ENCODE data around the gene SHOC2. TPM values are rescaled to one million over a fixed set of nuclear protein-coding genes. Genes with fewer than 3 reads are reported as not detected.
A peak's percentile ranks its signal among the peaks of the same experiment; 100 is the strongest.

Gene SHOC2
- polyA plus RNA-seq, 10 donors = 26.1 to 36.4 (median 30.9) TPM

- DNase-seq = no peak
Observed at GRCh38 chr10:110979611-110980010, 60.2 kb downstream of the SHOC2 start.

GRCh38 chr10:110980807-110981206 is 61.4 kb downstream of the SHOC2 start:
- DNase-seq = no peak

GRCh38 chr10:110983466-110983865 is 64.1 kb downstream of the SHOC2 start:
- DNase-seq = no peak

GRCh38 chr10:110985497-110986275 is 66.3 kb downstream of the SHOC2 start:
- DNase-seq = peak in 1 of 3 donors; percentile 19

- DNase-seq = no peak
Observed at GRCh38 chr10:110989016-110989415, 69.6 kb downstream of the SHOC2 start.

GRCh38 chr10:110992006-110992800 is 72.8 kb downstream of the SHOC2 start:
- no peak for DNase-seq

GRCh38 chr10:110993024-110993693 is 73.8 kb downstream of the SHOC2 start:
- peak in 1 of 3 donors; percentile 63 for DNase-seq

- DNase-seq = no peak
Observed at GRCh38 chr10:110994406-110995086, 75.1 kb downstream of the SHOC2 start.

- no peak for DNase-seq
Observed at GRCh38 chr10:110995301-110995700, 75.9 kb downstream of the SHOC2 start.

GRCh38 chr10:110996256-110996655 is 76.9 kb downstream of the SHOC2 start:
- DNase-seq = no peak

GRCh38 chr10:111004016-111004415 is 84.6 kb downstream of the SHOC2 start:
- no peak for DNase-seq

- no peak for DNase-seq
Observed at GRCh38 chr10:111007486-111007885, 88.1 kb downstream of the SHOC2 start.

- no peak for DNase-seq
Observed at GRCh38 chr10:111015181-111015580, 95.8 kb downstream of the SHOC2 start.

GRCh38 chr10:111017098-111017497 is 97.7 kb downstream of the SHOC2 start:
- no peak for DNase-seq

GRCh38 chr10:111018021-111018420 is 98.6 kb downstream of the SHOC2 start:
- DNase-seq = peak in 1 of 3 donors; percentile 4

- no peak for DNase-seq
Observed at GRCh38 chr10:111023060-111023459, 103.7 kb downstream of the SHOC2 start.

GRCh38 chr10:111030042-111030750 is 110.8 kb downstream of the SHOC2 start:
- DNase-seq = no peak

GRCh38 chr10:111034598-111035310 is 115.3 kb downstream of the SHOC2 start:
- DNase-seq = peak in 1 of 3 donors; percentile 3

- no peak for DNase-seq
Observed at GRCh38 chr10:111035542-111035941, 116.1 kb downstream of the SHOC2 start.

- no peak for DNase-seq
Observed at GRCh38 chr10:111037858-111038257, 118.5 kb downstream of the SHOC2 start.

All from muscle of back (tissue), 11 donors.